GM10248 (cell line): ENCODE results near the gene PPHLN1.

Experiments
- CTCF ChIA-PET: fragments of 300-600 bp; sonication (Branson Sonifier 250); formaldehyde crosslinking; extraction: SDS; loops from one replicate; lab custom pipeline; 2021; ENCODE audit warnings: antibody characterized with exemption; lab: Yijun Ruan, JAX
- POLR2A ChIA-PET: fragments of 350-650 bp; sonication (Branson Sonifier 250); formaldehyde crosslinking; extraction: SDS; loops from one replicate; lab custom pipeline; 2020; ENCODE audit warnings: antibody characterized with exemption; lab: Yijun Ruan, JAX
- DNase-seq: peaks from one replicate; pipeline ENCODE4 v3.0.0; 2012; ENCODE audit errors: extremely low spot score
- CTCF ChIP-seq: IDR thresholded peaks from 2 replicates; pipeline ENCODE4 v1.5.1; 2012; ENCODE audit warnings: mild to moderate bottlenecking, low read depth; ENCODE audit errors: extremely low read depth, missing control alignments, control extremely low read depth

PPHLN1 gene

GRCh38 chr12:42282294-42282693, 43.7 kb upstream of the PPHLN1 start:
- TF ChIP-seq CTCF, result no peak
- DNase-seq, result no peak
- ChIA-PET POLR2A (no interaction called here), CTCF (interaction anchor here (1.0 to 2.3 kb wide), 4 partner anchors 9 to 137 kb away, joined by 3 to 9 read pairs (median 5); partner anchors contain the start of gene GXYLT1)

- ChIA-PET CTCF (interaction anchor here (2.3 kb wide), 1 partner anchor 11 kb away, joined by 9 read pairs; no protein-coding TSS in a partner anchor), POLR2A (no interaction called here)
- no peak for TF ChIP-seq CTCF
- no peak for DNase-seq
These were observed 42.2 kb upstream of the PPHLN1 start for GRCh38 chr12:42283739-42284138.

- DNase-seq, result peak; percentile 34
- POLR2A ChIA-PET, result no interaction called here
- CTCF ChIA-PET, result interaction anchor here (1.3 kb wide), 1 partner anchor 12 kb away, joined by 4 read pairs; no protein-coding TSS in a partner anchor
- TF ChIP-seq CTCF, result no peak
These were observed 41.8 kb upstream of the PPHLN1 start for GRCh38 chr12:42284157-42284556.

GRCh38 chr12:42284876-42285275, 41.1 kb upstream of the PPHLN1 start:
- no peak for TF ChIP-seq CTCF
- ChIA-PET CTCF (interaction anchor here (1.1 to 1.3 kb wide), 2 partner anchors 11 to 87 kb away, joined by 3 to 4 read pairs; no protein-coding TSS in a partner anchor), POLR2A (no interaction called here)
- no peak for DNase-seq

- ChIA-PET CTCF (interaction anchor here (1.1 to 1.3 kb wide), 2 partner anchors 10 to 86 kb away, joined by 3 to 4 read pairs; no protein-coding TSS in a partner anchor), POLR2A (no interaction called here)
- DNase-seq, result no peak
- TF ChIP-seq CTCF, result no peak
These were observed 40.5 kb upstream of the PPHLN1 start for GRCh38 chr12:42285431-42285830.

GRCh38 chr12:42286741-42287140, 39.2 kb upstream of the PPHLN1 start:
- no peak for TF ChIP-seq CTCF
- ChIA-PET POLR2A (no interaction called here), CTCF (no interaction called here)
- no peak for DNase-seq
